ENCODE results near the gene MORN3. TPM values are rescaled to one million over a fixed set of nuclear protein-coding genes. Genes with fewer than 3 reads are reported as not detected.

The MORN3 gene
- total and polyA plus RNA-seq, 8 donors = 0.19 to 0.99 (median 0.50) TPM

DNA sequence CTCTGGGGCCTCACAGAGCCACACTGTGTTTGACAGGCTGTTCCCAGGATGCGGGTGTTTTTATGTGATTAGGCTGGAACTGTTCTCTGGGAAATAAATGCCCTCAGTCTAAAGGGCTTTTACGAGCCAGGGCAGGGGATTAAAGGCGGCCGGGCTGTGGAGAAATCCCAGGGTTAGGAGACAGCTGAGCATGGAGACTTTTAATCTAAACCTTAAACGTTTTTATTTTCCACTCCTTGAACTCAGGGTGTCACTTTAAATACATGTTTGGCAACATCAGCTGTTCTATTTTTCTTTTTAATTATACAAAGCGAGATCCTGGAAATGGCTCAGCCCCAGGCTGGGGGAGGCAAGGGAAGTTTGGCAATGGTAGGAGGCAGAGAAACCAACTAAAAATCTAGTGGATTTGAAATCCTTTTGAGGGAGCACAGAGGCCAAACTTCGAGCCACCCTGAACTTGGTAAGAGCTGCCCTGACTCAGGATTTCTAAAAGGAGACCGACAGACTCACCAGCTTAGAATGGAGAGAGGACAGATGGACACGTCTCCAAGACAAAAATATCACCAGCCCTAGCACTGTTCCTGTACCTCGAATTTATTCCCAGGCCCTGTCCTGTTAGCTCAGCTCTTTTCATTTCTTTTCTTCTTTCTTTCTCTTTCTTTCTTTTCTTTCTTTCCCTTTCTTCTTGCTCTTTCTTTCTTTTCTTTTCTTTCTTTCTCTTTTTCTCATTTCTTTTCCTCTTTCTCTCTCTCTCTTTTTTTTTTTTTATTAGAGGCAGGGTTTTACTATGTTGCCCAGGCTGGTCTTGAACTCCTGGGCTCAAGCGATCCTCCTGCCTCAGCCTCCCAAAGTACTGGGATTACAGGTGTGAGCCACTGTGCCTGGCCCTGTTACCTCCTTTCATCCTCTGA lies 59.0 kb downstream of the MORN3 start:
- WGBS, 2 donors = 33 to 40% methylated on average over 11 of the region's 11 CpGs
- FAIRE-seq (no peak), ATAC-seq (peak in 3 of 4 donors; percentile 31 to 51 (median 49)), DNase-seq (no peak)
- H3K36me3 ChIP-seq = no peaks in the 10 kb centered on the region
- no peaks in the 10 kb centered on the region for H3K27me3 ChIP-seq
- H3K4me3 ChIP-seq = no peak overlapping the region
- H3K9me3 ChIP-seq = no peaks in the 10 kb centered on the region
- peaks cover 0 to 6% (median 0%) of the 10 kb centered on the region in 3 donors for H3K4me1 ChIP-seq
- TF ChIP-seq, protein P1, sequence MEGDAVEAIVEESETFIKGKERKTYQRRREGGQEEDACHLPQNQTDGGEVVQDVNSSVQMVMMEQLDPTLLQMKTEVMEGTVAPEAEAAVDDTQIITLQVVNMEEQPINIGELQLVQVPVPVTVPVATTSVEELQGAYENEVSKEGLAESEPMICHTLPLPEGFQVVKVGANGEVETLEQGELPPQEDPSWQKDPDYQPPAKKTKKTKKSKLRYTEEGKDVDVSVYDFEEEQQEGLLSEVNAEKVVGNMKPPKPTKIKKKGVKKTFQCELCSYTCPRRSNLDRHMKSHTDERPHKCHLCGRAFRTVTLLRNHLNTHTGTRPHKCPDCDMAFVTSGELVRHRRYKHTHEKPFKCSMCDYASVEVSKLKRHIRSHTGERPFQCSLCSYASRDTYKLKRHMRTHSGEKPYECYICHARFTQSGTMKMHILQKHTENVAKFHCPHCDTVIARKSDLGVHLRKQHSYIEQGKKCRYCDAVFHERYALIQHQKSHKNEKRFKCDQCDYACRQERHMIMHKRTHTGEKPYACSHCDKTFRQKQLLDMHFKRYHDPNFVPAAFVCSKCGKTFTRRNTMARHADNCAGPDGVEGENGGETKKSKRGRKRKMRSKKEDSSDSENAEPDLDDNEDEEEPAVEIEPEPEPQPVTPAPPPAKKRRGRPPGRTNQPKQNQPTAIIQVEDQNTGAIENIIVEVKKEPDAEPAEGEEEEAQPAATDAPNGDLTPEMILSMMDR (IDR thresholded peaks at IDR 0.05) = no peak
- no peak overlapping the region for H3K27ac ChIP-seq
- intact Hi-C loops (cut with DNase I) = no loop called here

DNA sequence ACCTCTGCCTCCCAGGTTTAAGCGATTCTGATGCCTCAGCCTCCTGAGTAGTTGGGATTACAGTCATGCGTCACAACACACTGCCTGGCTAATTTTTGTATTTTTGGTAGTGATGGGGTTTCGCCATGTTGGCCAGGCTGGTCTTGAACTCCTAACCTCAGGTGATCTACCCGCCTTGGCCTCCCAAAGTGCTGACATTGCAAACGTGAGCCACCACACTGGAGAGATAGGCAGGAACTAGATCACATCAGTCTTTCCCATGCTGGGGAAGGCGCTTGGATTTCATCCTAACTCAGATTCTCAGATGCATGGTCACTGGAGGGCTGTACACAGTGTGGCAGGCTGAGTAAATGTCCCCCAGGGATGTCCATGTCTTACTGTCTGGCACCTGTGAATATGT lies 61.2 kb downstream of the MORN3 start:
- FAIRE-seq = no peak
- WGBS, 2 donors = 82 to 93% methylated on average over 6 of the region's 6 CpGs
- no peak for DNase-seq

DNA sequence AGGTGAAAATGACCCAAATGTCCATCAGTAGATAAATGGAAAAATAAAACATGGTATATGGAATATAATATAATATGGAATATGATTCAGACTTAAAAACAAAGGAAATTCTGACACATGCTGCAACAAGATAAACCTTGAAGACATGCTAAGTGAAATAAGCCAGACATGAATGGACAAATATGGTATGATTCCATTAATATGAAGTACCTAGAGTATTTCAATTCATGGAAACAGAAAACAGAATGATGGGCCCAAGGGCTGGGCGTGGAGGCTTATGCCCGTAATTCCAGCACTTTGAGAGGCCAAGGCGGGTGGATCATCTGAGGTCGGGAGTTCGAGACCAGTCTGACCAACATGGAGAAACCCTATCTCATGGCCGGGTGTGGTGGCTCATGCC lies 65.9 kb downstream of the MORN3 start:
- Histone ChIP-seq H3K27ac (no peak overlapping the region), H3K27me3 (no peaks in the 10 kb centered on the region), H3K4me3 (no peak overlapping the region), H3K9me3 (no peaks in the 10 kb centered on the region), H3K4me1 (peaks cover 0 to 13% (median 0%) of the 10 kb centered on the region in 3 donors), H3K36me3 (no peaks in the 10 kb centered on the region)
- ATAC-seq (no peak), FAIRE-seq (no peak), DNase-seq (no peak)
- TF ChIP-seq, protein P1 (IDR thresholded peaks at IDR 0.05) = no peak
- intact Hi-C loops (cut with DNase I) = no loop called here
- WGBS, 2 donors = 94 to 98% methylated on average over 6 of the region's 6 CpGs

More for the DNA sequence above, 61.2 kb downstream of the MORN3 start:
- no peaks in the 10 kb centered on the region for H3K36me3 ChIP-seq
- H3K27me3 ChIP-seq = no peaks in the 10 kb centered on the region
- H3K4me3 ChIP-seq = no peak overlapping the region
- H3K4me1 ChIP-seq = peaks cover 0 to 6% (median 0%) of the 10 kb centered on the region in 3 donors
- TF ChIP-seq, protein P1 (IDR thresholded peaks at IDR 0.05) = no peak
- ATAC-seq = no peak
- intact Hi-C loops (cut with DNase I) = no loop called here
- H3K27ac ChIP-seq = no peak overlapping the region
- H3K9me3 ChIP-seq = no peaks in the 10 kb centered on the region

DNA sequence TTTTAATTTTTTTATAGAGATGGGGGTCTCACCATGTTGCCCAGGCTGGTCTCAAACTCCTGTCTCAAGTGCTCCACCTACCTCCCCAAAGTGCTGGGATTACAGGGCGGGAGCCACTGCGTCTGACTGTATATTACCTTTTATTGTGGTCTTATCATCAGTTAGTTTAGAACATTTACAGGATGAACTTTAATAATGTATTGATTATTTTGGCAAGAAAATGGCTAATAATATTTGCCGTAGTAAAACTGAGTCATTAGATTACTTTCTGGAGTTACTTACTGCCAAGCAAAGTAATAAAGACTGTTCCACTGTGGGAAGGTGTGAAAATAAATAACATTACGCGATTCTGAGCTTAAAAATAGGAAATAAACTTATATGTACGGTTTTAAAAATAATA lies 66.7 kb downstream of the MORN3 start:
- Histone ChIP-seq H3K36me3 (no peaks in the 10 kb centered on the region), H3K9me3 (no peaks in the 10 kb centered on the region), H3K4me3 (no peak overlapping the region), H3K27ac (no peak overlapping the region), H3K4me1 (peaks cover 0 to 13% (median 0%) of the 10 kb centered on the region in 3 donors), H3K27me3 (no peaks in the 10 kb centered on the region)
- TF ChIP-seq, protein P1 (IDR thresholded peaks at IDR 0.05) = no peak
- intact Hi-C loops (cut with DNase I) = no loop called here
- FAIRE-seq = no peak
- DNase-seq = no peak
- no peak for ATAC-seq
- 77 to 81% methylated on average over 6 of the region's 6 CpGs for WGBS, 2 donors

Measured in pancreas (tissue), 10 donors.